H1 (cell line): ENCODE results near the gene MAP7D2. TPM values are rescaled to one million over a fixed set of nuclear protein-coding genes. Genes with fewer than 3 reads are reported as not detected.

Experiments
- BCL11A ChIP-seq, 2 experiments: IDR thresholded peaks; one replicate each; pipeline ENCODE4 v1.6.1; 2011; ENCODE audit warnings: low read depth in 2 of 2, low read length in 2 of 2, mild to moderate bottlenecking in 2 of 2
- CHD7 ChIP-seq: fragments of 300-600 bp; sonication (generic); IDR thresholded peaks from 2 replicates; pipeline ENCODE4 v1.7.1; 2012; ENCODE audit warnings: low read length, moderate library complexity, mild to moderate bottlenecking, inconsistent platforms; ENCODE audit not compliant: insufficient replicate concordance
- GABPA ChIP-seq: IDR thresholded peaks from 2 replicates; pipeline ENCODE4 v1.6.1; 2011; ENCODE audit warnings: mild to moderate bottlenecking, low read length, moderate library complexity, borderline replicate concordance; ENCODE audit not compliant: insufficient read depth
- GTF2F1 ChIP-seq: IDR thresholded peaks from 2 replicates; pipeline ENCODE4 v1.6.1; 2012; ENCODE audit warnings: low read depth, low read length, improper control_type of control experiment, borderline replicate concordance
- POLR2A ChIP-seq, 2 experiments: IDR thresholded peaks; 1 replicate in 1 of 2; 2 replicates in 1 of 2; pipeline ENCODE4 v1.6.1; 2011; ENCODE audit warnings: low read depth in 2 of 2, low read length in 2 of 2, mild to moderate bottlenecking in 2 of 2; ENCODE audit errors: control extremely low read depth in 1 of 2
- RXRA ChIP-seq: IDR thresholded peaks from 2 replicates; pipeline ENCODE4 v1.6.1; 2011; ENCODE audit warnings: low read depth, mild to moderate bottlenecking, low read length, moderate library complexity; ENCODE audit not compliant: insufficient read depth
- SAP30 ChIP-seq: fragments of 300-600 bp; sonication (generic); IDR thresholded peaks from 2 replicates; pipeline ENCODE4 v1.7.1; 2012; ENCODE audit warnings: low read length, moderate library complexity, mild to moderate bottlenecking, inconsistent platforms; ENCODE audit not compliant: insufficient read depth, insufficient replicate concordance
- polyA plus RNA-seq, 7 experiments: library from polyadenylated mRNA; depleted of rRNA in 3 of 7; stranded (reverse) in 5 of 7; unstranded in 2 of 7; fragments of >200 nt in 5 of 7; fragments of 200-250 nt in 2 of 7; gene quantifications; 1 replicate in 5 of 7; 2 replicates in 1 of 7; 4 replicates in 1 of 7; pipeline versions ENCODE4 v1.2.1 to v1.2.3, GENCODE V29; 2011 to 2013; ENCODE audit warnings: missing spikeins in 2 of 7, mixed read lengths in 2 of 7
- total RNA-seq: library from RNA; stranded (reverse); fragmentation: NEBNext Ultra II Directional; extraction: Animal tissue kit (Norgen Biotek cat#: 25700); gene quantifications from 2 replicates; pipeline ENCODE4 v1.2.1, GENCODE V29; 2021

MAP7D2 gene
- total and polyA plus RNA-seq, 2 of the 8 experiments (the other 6 are each of a cell fraction or from before 2014, with no cell fraction given), result 0.65 to 0.83 TPM

GRCh38 chrX:20130357-20130756 lies 13.7 kb upstream of the MAP7D2 start (continued):
- no peak for TF ChIP-seq CHD7
- TF ChIP-seq BCL11A (IDR thresholded peaks at IDR 0.05; ENCODE audit: low read depth in 2 of 2, low read length in 2 of 2), result no peak
- no peak for TF ChIP-seq SAP30
- no peak for TF ChIP-seq RXRA
- no peak for TF ChIP-seq GABPA
- TF ChIP-seq POLR2A (IDR thresholded peaks at IDR 0.05; ENCODE audit: control extremely low read depth in 1 of 2, low read depth in 2 of 2, low read length in 2 of 2), result no peak
- no peak for TF ChIP-seq GTF2F1
